ENCODE results near the gene NCAPG2.

The NCAPG2 gene

GRCh38 chr7:158727690-158728089, 23.1 kb upstream of the NCAPG2 start:
- Histone ChIP-seq H3K27ac (ENCODE audit: insufficient read depth, low read length, poor library complexity, severe bottlenecking) (no peak overlapping the region), H3K4me3 (ENCODE audit: insufficient read depth, low read depth, low read length, poor library complexity, severe bottlenecking) (no peak overlapping the region), H3K36me3 (ENCODE audit: control insufficient read depth, insufficient read depth, low read length) (peaks cover 9% of the 10 kb centered on the region), H3K9me3 (ENCODE audit: control insufficient read depth, low read length) (no peaks in the 10 kb centered on the region), H3K4me1 (ENCODE audit: control insufficient read depth, insufficient read depth, low read length, poor library complexity, severe bottlenecking) (no peaks in the 10 kb centered on the region), H3K27me3 (replicated peaks; ENCODE audit: control insufficient read depth, insufficient read depth, low read length, poor library complexity, severe bottlenecking) (no peaks in the 10 kb centered on the region)
- DNase-seq, result no peak

- Histone ChIP-seq H3K9me3 (ENCODE audit: control insufficient read depth, low read length) (no peaks in the 10 kb centered on the region), H3K4me1 (ENCODE audit: control insufficient read depth, insufficient read depth, low read length, poor library complexity, severe bottlenecking) (no peaks in the 10 kb centered on the region), H3K4me3 (ENCODE audit: insufficient read depth, low read depth, low read length, poor library complexity, severe bottlenecking) (no peak overlapping the region), H3K27me3 (replicated peaks; ENCODE audit: control insufficient read depth, insufficient read depth, low read length, poor library complexity, severe bottlenecking) (no peaks in the 10 kb centered on the region), H3K36me3 (ENCODE audit: control insufficient read depth, insufficient read depth, low read length) (peaks cover 5% of the 10 kb centered on the region), H3K27ac (ENCODE audit: insufficient read depth, low read length, poor library complexity, severe bottlenecking) (no peak overlapping the region)
- no peak for DNase-seq
These were observed 21.7 kb upstream of the NCAPG2 start for GRCh38 chr7:158726277-158726807.

- H3K36me3 ChIP-seq (ENCODE audit: control insufficient read depth, insufficient read depth, low read length), result no peaks in the 10 kb centered on the region
- H3K27me3 ChIP-seq (replicated peaks; ENCODE audit: control insufficient read depth, insufficient read depth, low read length, poor library complexity, severe bottlenecking), result no peaks in the 10 kb centered on the region
- no peaks in the 10 kb centered on the region for H3K4me1 ChIP-seq (ENCODE audit: control insufficient read depth, insufficient read depth, low read length, poor library complexity, severe bottlenecking)
- no peak overlapping the region for H3K4me3 ChIP-seq (ENCODE audit: insufficient read depth, low read depth, low read length, poor library complexity, severe bottlenecking)
- no peaks in the 10 kb centered on the region for H3K9me3 ChIP-seq (ENCODE audit: control insufficient read depth, low read length)
- no peak for DNase-seq
- no peak overlapping the region for H3K27ac ChIP-seq (ENCODE audit: insufficient read depth, low read length, poor library complexity, severe bottlenecking)
These were observed 20.8 kb upstream of the NCAPG2 start for GRCh38 chr7:158725506-158725800.

DNA sequence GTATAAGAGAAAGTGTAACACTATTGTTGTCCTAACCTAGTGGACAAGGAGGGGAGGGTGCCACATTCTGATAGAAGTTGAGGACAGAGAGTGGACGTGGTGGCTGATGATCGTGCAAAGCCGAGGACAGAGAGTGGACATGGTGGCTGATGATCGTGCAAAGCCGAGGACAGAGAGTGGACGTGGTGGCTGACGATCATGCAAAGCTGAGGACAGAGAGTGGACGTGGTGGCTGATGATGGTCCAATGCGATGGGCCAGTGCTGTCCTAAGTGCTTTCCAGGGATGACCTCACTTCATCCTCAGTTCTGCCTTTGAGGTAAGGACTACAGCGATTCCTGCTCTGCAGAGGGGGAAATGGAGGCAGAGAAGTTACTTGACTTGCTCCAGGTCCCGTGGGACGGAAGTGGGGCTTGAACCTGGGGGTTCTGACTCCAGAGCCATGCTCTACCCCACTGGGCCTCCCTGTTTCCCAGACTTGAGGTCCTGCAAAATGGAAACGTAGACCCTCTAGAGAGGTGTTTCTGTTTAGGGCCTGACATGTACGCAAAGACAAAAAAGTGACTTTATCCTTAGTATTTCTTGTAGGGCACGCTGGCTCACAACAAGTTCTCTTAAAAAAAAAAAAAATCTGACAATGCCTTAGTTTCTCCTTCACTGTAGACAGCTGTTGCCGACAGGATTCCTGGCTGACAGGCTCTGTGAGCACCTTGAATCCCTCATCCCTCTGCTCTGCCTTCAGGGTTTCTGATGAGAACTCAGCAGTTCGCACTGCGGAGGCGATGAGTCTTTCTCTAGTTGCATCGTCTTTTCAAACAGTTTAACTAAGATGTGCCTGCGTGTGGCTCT, 20.3 kb upstream of the NCAPG2 start:
- Histone ChIP-seq H3K9me3 (ENCODE audit: control insufficient read depth, low read length) (no peaks in the 10 kb centered on the region), H3K27me3 (replicated peaks; ENCODE audit: control insufficient read depth, insufficient read depth, low read length, poor library complexity, severe bottlenecking) (no peaks in the 10 kb centered on the region), H3K4me1 (ENCODE audit: control insufficient read depth, insufficient read depth, low read length, poor library complexity, severe bottlenecking) (no peaks in the 10 kb centered on the region), H3K27ac (ENCODE audit: insufficient read depth, low read length, poor library complexity, severe bottlenecking) (no peak overlapping the region), H3K4me3 (ENCODE audit: insufficient read depth, low read depth, low read length, poor library complexity, severe bottlenecking) (no peak overlapping the region), H3K36me3 (ENCODE audit: control insufficient read depth, insufficient read depth, low read length) (no peaks in the 10 kb centered on the region)
- DNase-seq, result no peak

DNA sequence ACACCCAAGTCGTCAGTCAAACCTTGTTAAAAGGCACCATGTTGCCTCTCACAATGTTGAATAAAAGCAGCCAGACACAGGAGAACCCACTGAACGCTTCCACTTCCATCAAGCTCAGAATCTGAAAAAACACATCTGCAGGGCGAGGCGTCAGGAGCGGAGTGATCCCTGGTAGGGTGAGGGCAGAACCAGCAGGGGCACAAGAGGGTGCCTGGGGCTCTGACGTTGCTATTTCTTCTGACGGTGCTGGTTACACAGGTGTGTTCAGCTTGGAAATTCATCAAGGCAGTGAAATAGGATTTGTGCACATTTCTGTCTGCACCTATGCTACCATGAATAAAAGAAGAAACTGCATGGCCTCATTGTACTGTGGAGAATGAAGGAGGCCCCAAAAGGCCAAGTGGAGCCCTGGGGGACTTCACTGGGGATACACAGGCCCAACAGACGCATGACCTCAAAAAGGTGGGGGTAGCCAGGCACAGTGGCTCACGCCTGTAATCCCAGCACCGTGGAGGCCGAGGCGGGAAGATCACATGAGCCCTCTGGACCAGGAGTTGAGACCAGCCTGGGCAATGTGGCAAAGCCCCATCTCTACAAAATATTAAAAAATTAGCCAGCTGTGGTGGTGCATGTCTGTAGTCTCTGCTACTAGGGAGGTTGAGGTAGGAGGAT, 19.2 kb upstream of the NCAPG2 start:
- Histone ChIP-seq H3K4me3 (ENCODE audit: insufficient read depth, low read depth, low read length, poor library complexity, severe bottlenecking) (no peak overlapping the region), H3K4me1 (ENCODE audit: control insufficient read depth, insufficient read depth, low read length, poor library complexity, severe bottlenecking) (no peaks in the 10 kb centered on the region), H3K36me3 (ENCODE audit: control insufficient read depth, insufficient read depth, low read length) (no peaks in the 10 kb centered on the region), H3K9me3 (ENCODE audit: control insufficient read depth, low read length) (no peaks in the 10 kb centered on the region), H3K27ac (ENCODE audit: insufficient read depth, low read length, poor library complexity, severe bottlenecking) (no peak overlapping the region), H3K27me3 (replicated peaks; ENCODE audit: control insufficient read depth, insufficient read depth, low read length, poor library complexity, severe bottlenecking) (no peaks in the 10 kb centered on the region)
- no peak for DNase-seq

DNA sequence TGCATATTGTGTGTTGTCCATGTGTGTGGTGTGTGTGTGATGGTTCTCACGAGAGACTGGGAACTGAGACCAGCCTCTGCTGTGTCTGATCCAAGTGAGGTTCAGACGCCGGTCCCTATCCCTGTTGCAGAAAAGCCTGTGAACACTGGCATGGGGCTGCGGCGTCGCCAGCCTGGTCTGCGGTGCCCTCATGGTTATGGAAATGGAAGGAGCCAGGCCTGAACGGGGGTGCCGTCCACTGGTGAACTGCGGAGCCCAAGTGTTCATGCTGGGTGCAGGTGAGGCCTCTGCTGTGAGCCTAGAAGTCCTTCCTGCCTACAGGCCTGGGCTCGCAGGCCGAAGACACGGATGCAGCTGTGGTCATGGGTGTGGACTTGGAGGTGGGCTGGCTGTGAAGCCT, 18.7 kb upstream of the NCAPG2 start:
- H3K4me1 ChIP-seq (ENCODE audit: control insufficient read depth, insufficient read depth, low read length, poor library complexity, severe bottlenecking), result no peaks in the 10 kb centered on the region
- H3K4me3 ChIP-seq (ENCODE audit: insufficient read depth, low read depth, low read length, poor library complexity, severe bottlenecking), result no peak overlapping the region
- DNase-seq, result no peak
- no peaks in the 10 kb centered on the region for H3K9me3 ChIP-seq (ENCODE audit: control insufficient read depth, low read length)
- H3K27ac ChIP-seq (ENCODE audit: insufficient read depth, low read length, poor library complexity, severe bottlenecking), result no peak overlapping the region
- H3K36me3 ChIP-seq (ENCODE audit: control insufficient read depth, insufficient read depth, low read length), result no peaks in the 10 kb centered on the region
- H3K27me3 ChIP-seq (replicated peaks; ENCODE audit: control insufficient read depth, insufficient read depth, low read length, poor library complexity, severe bottlenecking), result no peaks in the 10 kb centered on the region

GRCh38 chr7:158722574-158723237, 18.1 kb upstream of the NCAPG2 start:
- no peak for DNase-seq
- Histone ChIP-seq H3K27ac (ENCODE audit: insufficient read depth, low read length, poor library complexity, severe bottlenecking) (no peak overlapping the region), H3K4me1 (ENCODE audit: control insufficient read depth, insufficient read depth, low read length, poor library complexity, severe bottlenecking) (no peaks in the 10 kb centered on the region), H3K4me3 (ENCODE audit: insufficient read depth, low read depth, low read length, poor library complexity, severe bottlenecking) (no peak overlapping the region), H3K9me3 (ENCODE audit: control insufficient read depth, low read length) (no peaks in the 10 kb centered on the region), H3K27me3 (replicated peaks; ENCODE audit: control insufficient read depth, insufficient read depth, low read length, poor library complexity, severe bottlenecking) (no peaks in the 10 kb centered on the region), H3K36me3 (ENCODE audit: control insufficient read depth, insufficient read depth, low read length) (no peaks in the 10 kb centered on the region)

GRCh38 chr7:158720112-158720511, 15.5 kb upstream of the NCAPG2 start:
- H3K9me3 ChIP-seq (ENCODE audit: control insufficient read depth, low read length), result no peaks in the 10 kb centered on the region

GRCh38 chr7:158716802-158717201, 12.2 kb upstream of the NCAPG2 start:
- H3K36me3 ChIP-seq (ENCODE audit: control insufficient read depth, insufficient read depth, low read length), result no peaks in the 10 kb centered on the region

More at GRCh38 chr7:158720112-158720511, 15.5 kb upstream of the NCAPG2 start:
- H3K27me3 ChIP-seq (replicated peaks; ENCODE audit: control insufficient read depth, insufficient read depth, low read length, poor library complexity, severe bottlenecking), result no peaks in the 10 kb centered on the region
- H3K36me3 ChIP-seq (ENCODE audit: control insufficient read depth, insufficient read depth, low read length), result no peaks in the 10 kb centered on the region
- no peaks in the 10 kb centered on the region for H3K4me1 ChIP-seq (ENCODE audit: control insufficient read depth, insufficient read depth, low read length, poor library complexity, severe bottlenecking)
- no peak overlapping the region for H3K4me3 ChIP-seq (ENCODE audit: insufficient read depth, low read depth, low read length, poor library complexity, severe bottlenecking)
- no peak overlapping the region for H3K27ac ChIP-seq (ENCODE audit: insufficient read depth, low read length, poor library complexity, severe bottlenecking)
- DNase-seq, result no peak

GRCh38 chr7:158710651-158711102, 6.1 kb upstream of the NCAPG2 start:
- H3K36me3 ChIP-seq (ENCODE audit: control insufficient read depth, insufficient read depth, low read length), result no peaks in the 10 kb centered on the region
- H3K27ac ChIP-seq (ENCODE audit: insufficient read depth, low read length, poor library complexity, severe bottlenecking), result no peak overlapping the region
- H3K4me1 ChIP-seq (ENCODE audit: control insufficient read depth, insufficient read depth, low read length, poor library complexity, severe bottlenecking), result peaks cover under 1% of the 10 kb centered on the region
- no peak overlapping the region for H3K4me3 ChIP-seq (ENCODE audit: insufficient read depth, low read depth, low read length, poor library complexity, severe bottlenecking)
- DNase-seq, result no peak
- H3K27me3 ChIP-seq (replicated peaks; ENCODE audit: control insufficient read depth, insufficient read depth, low read length, poor library complexity, severe bottlenecking), result no peaks in the 10 kb centered on the region
- no peaks in the 10 kb centered on the region for H3K9me3 ChIP-seq (ENCODE audit: control insufficient read depth, low read length)

More at GRCh38 chr7:158716802-158717201, 12.2 kb upstream of the NCAPG2 start:
- Histone ChIP-seq H3K27ac (ENCODE audit: insufficient read depth, low read length, poor library complexity, severe bottlenecking) (no peak overlapping the region), H3K4me1 (ENCODE audit: control insufficient read depth, insufficient read depth, low read length, poor library complexity, severe bottlenecking) (no peaks in the 10 kb centered on the region), H3K9me3 (ENCODE audit: control insufficient read depth, low read length) (no peaks in the 10 kb centered on the region), H3K27me3 (replicated peaks; ENCODE audit: control insufficient read depth, insufficient read depth, low read length, poor library complexity, severe bottlenecking) (no peaks in the 10 kb centered on the region), H3K4me3 (ENCODE audit: insufficient read depth, low read depth, low read length, poor library complexity, severe bottlenecking) (no peak overlapping the region)
- no peak for DNase-seq
